ENCODE measurements around the gene NTMT1.
A peak's percentile ranks its signal among the peaks of the same experiment; 100 is the strongest.
"Not testable (repeated sequence)": the region's sequence is repeated elsewhere in the genome, so short reads cannot be mapped to it uniquely, and the experiment has no call there.

Gene NTMT1

DNA sequence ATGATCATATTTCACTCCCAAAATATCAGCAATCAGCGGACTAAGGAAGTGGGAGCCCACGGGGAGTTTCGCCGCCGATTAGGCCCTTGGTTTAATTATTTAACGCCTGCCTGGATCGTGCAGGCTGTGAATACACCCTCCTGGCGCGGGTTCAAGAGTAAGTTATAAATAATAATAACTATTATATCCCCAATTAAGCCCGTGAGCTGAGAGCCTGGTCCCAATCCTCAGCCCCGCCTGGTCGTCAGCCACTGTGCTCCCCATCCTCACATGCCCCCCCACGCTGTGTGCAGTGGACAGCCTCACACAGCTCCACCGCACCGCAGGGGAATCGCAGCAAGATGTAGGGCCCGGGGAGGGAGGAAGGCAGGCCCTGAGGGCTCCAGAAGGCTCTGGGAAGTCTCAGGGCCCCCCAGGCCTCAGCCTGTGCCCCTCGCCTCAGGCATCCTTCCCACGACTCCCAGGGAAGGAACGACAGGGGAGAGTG is 28.6 kb downstream of the NTMT1 start:
- no peak for DNase-seq (ENCODE audit: low spot score)

DNA sequence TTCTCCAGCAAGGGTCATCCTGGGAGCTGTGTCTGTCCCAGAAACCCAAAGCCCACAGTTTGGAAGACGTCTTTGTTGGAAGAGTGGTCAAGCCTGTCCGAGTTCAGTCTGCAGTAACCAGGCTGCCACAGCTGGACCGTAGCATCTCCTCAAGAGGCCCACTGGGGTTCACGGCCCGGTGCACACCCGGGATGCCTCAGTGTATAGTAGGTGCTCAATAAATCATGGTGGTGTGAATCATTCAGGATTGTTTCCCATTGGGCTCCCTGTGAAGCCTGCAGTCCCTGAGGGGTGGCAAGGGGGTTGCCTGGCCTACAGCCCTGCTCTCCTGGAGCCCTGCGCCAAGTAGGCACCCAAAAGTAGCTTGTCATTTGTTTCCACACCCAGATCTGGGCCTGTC is 29.2 kb downstream of the NTMT1 start:
- peak; percentile 37 for DNase-seq (ENCODE audit: low spot score)

DNA sequence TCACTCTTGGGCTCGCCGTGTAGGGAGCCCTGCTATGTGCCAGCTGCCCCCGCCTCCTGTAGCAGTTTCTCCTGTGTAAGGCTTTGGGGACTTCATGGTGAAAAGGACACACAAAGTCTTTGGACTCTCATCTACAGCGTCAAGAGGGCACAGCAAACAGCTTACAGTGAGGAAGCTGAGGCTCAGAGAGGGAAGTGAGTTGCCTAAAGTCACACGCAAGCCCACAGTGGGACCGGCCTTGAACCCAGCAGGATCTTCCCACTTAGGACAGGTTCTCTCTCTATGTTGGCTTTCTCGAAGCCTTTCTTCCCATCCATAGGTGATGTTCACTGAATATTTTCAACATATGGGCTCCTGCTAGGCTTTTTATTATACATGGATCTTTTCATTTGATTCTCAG is 29.7 kb downstream of the NTMT1 start:
- no peak for DNase-seq (ENCODE audit: low spot score)

DNA sequence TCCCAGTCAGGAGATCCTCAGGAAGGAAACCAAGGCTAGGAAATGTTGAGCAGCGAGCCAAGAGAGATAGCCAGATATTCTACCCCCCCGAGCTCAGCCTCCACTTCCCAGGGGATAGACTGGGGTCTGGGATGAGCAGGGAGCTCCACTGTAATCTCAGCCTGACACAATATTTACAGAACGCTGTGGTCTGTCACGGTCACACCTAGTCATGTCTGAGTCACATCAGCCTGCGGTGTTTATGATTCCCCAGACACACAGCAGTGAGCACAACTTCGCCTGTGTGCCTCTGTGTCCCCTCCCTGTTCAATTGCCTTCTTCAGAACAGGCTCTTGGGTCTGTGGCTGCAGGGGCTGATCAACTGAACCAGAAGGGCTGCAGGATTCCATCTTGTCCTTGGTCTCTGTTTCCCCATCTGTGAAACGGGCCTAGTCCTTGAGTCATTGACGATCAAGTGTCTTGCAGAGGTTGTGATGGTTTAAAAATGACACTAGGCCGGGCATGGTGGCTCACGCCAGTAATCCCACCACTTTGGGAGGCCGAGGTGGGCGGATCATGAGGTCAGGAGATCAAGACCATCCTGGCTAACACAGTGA is 30.9 kb downstream of the NTMT1 start:
- peak; percentile 83 for DNase-seq (ENCODE audit: low spot score)

DNA sequence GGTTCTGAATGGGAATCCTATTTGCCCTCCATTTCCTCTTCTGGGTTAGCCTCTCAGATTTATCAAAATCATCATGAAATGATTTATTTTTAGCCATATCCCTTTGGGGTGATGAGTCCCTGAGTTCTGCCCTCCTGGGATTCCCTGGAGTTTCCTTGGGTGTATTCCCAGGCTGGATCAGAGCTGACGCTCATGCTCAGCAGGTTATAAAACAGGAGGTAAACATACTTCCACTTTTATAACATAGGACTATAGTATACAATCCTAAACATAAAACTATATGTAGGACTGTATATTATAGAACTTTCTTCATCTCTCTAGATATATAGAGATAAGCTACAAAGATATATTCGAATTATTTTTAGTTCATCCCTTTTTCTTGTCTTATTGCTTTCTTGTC is 35.1 kb downstream of the NTMT1 start:
- no peak for DNase-seq (ENCODE audit: low spot score)

DNA sequence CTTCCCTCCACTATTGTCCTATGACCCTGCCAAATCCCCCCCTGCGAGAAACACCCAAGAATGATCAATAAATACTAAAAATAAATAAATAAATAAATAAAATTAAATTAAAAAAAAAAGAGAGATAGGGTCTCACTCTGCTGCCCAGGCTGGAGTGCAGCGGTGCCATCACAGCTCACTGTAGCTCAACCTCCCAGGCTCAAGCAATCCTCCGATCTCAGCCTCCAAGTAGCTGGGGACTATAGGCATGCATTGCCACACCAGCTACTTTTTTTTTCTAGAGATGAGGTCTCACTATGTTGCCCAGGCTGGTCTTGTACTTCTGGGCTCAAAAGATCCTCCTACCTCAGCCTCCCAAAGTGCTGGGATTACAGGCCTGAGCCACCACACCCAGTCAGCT is 36.3 kb downstream of the NTMT1 start:
- DNase-seq (ENCODE audit: low spot score), result not testable (repeated sequence)

DNA sequence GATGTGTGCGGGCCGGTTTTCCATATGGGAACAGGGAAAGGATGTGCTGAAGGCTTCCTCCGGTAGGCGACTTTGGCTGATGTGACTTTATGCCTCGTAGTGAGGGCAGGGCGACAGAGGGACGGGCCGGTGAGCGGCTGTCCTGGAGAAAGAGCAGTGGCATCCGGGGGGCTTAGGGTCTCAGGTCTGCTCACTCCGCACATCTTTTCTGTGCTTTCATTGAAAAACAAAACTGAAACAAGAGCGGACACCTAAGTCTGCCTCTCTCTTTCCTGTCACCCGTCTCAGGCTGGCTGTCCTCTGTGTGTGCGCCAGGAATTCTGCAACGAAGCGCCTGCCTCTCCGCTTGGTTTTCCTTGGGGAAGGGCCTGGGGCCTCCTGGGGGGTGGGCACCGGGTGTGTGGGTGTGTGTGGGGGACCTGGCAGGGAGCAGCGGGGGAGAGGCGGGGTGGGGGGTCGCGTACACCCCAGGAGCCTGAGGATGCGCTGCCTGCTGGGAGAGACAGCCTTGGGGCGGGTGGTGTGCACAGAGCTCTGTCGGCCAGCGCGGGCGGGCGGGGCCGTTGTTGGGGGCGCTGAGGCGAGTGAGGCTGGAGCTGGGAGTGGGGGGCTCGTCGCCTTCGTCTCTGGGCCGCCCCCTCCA is 38.9 kb downstream of the NTMT1 start:
- no peak for DNase-seq (ENCODE audit: low spot score)

DNA sequence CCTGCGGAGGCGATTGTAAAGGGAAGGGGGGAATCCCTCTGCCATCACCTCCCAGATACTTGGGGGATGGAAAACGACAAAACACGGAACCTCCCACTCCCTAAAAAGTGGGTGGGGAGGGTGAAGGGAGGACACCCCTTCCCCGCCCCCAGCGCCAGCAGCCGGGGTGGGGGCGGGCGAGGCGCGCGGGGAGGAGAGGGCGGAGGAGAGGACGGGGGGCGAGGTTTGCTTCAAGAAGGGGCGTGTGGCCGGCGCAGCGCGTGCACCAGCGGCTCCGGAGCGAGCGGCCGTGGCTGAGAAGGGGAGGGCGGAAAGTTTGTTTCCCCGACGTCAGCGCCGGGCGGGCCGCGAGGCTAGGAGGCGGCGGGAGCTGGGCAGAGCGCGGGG is 39.4 kb downstream of the NTMT1 start, which contains the start of gene PRRX2:
Gene PRRX2, plus strand, starts transcription at position 259 of the 387 bp plus-strand sequence. CDS start 221 bp downstream, outside the sequence.
- DNase-seq (ENCODE audit: low spot score), result no peak

DNA sequence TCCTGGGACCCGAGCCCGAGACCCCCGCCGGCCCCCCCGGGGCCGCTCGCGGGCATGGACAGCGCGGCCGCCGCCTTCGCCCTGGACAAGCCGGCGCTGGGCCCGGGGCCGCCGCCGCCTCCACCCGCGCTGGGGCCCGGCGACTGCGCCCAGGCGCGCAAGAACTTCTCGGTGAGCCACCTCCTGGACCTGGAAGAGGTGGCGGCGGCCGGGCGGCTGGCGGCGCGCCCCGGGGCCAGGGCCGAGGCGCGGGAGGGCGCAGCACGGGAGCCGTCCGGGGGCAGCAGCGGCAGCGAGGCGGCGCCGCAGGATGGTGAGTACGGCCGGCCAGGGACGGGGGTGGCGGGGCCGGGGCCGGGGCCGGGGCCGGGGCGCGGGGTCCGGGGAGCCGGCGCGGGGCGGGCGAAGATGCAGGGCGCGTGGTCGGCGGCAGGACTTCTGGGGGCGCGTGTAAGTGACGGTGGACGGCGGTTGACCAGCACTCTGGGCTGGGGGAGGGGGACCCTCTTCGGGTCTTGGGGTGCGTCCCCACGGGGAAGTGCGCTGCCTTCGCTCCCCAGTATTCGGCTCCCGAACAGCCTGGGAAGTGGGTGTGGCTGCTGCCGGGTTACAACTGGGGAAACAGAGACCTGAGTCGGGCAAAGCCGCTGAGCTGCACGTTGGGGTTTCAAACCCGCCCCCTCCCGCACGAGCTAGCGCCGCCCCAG is 40.0 kb downstream of the NTMT1 start:
- DNase-seq (ENCODE audit: low spot score), result no peak

DNA sequence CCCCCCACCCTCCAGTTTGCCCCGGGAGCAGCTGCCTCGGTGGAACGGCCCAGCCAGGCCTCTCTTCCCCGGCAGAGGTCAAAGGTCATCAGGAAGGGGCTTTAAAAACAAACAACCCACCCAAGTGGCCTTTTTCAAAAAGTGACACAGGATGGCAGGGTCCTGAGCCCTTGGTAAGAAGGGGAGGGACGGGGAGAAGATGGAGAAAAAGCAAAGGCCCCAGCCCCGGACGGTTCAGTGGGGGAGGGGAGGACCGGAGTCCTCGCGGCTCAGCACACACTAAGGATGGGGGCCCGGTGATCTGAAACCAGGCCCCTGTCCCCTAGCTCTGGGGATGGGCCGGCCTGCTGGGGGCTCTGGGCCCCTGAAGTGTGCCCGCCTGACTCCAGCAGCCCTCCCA is 40.6 kb downstream of the NTMT1 start:
- no peak for DNase-seq (ENCODE audit: low spot score)

DNA sequence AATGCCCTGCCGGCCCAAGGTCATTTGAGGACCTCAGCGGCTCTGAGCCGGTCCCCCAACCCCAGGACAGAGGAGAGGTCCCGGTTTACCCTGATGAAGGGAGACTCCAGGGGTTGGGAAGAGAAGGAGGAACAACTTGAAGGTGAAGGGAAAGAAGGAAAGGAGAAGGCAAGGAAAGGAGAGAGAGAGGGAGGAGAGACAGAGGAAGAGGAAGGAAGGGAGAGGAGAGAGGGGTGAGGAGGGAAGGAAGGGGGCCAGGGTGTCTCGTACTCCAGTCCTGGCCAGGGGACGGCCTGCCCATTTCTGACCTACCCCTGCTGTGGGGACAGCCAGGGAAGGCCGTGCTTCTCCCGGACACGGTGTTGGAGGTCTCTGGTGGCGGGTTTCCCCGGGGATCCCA is 41.4 kb downstream of the NTMT1 start:
- DNase-seq (ENCODE audit: low spot score), result no peak

DNA sequence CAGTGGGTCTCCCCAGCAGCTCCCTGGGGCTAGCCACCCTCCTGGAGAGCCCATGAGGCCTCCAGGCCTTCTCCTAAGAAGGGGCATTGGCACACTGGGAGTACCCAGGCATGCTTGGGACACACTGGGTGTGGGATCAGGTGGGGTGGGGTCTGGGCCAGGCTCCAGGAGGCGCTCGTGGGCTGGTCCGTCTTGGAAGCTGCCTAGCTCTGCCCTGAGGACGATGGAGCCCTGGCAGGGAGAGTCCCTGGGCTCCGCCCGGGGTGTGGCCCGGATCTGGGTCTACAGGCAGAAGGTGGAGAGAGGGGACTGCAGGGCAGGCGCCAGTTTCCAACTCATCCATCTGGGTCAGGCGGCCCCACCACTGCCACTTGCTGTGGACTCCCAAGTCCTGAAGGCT is 41.9 kb downstream of the NTMT1 start:
- no peak for DNase-seq (ENCODE audit: low spot score)

DNA sequence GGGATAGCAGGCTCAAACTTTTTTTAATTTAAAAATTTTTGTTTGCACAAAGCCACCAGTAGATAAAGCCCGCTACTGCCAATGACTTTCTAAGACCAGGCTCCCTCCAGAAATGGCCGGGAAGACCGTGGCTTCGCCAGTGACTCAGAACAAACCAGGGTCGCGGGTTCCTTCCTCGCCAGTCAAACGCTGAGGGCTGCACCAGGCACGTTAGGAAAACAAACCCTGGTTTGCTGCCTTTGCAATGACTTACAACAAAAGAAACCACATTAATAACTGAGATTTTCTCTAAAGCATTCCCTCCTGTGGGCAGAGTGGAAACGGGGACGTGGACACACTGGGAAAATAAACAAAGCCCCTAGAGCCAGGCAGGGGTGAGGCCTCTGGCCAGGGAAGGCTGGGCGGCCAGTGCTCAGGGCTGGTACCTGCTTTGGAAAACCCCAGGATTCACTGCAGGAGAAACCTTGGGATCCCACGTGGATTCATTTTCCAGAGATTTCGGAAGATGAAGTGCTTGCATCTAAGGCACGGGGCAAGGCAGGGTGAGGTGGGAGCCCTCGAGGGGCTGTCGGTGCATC is 43.3 kb downstream of the NTMT1 start:
- DNase-seq (ENCODE audit: low spot score), result peak; percentile 17

DNA sequence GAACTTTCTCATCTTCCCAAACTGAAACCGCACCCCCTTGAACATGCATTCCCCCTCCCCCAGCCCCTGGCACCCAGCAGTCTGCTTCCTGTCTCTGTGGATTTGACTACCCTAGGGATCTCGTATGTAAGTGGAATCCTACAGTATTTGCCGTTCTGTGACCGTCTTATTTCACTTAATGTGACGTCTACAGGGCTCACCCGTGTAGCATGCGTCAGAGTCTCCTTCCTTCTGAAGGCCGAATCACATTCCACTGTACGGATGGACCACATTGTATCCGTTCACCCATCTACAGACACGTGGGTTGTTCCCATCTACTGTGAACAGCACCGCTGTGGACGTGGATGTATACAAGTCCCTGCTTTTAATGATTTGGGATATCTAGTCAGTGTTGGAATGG is 44.0 kb downstream of the NTMT1 start:
- no peak for DNase-seq (ENCODE audit: low spot score)

DNA sequence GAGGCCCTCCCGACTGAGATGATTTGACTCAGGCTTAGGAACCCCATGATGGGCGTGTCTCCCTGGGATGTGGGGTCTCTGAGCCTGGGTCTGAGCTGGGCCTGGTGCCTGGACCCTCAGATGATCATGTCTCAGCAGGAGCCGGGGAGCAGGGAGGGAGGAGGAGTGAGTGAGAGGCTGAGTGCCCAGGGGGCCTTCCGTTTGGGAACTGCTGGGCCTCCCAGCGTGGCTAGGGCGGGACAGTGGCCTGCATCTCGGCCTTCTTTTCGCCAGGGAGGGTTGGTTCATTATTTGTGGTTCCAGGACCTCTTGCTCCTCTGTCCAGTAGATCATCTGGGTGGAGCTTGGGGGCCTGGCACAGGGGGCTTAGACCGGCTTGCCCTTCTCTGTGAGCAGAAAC is 45.1 kb downstream of the NTMT1 start:
- DNase-seq (ENCODE audit: low spot score), result no peak

DNA sequence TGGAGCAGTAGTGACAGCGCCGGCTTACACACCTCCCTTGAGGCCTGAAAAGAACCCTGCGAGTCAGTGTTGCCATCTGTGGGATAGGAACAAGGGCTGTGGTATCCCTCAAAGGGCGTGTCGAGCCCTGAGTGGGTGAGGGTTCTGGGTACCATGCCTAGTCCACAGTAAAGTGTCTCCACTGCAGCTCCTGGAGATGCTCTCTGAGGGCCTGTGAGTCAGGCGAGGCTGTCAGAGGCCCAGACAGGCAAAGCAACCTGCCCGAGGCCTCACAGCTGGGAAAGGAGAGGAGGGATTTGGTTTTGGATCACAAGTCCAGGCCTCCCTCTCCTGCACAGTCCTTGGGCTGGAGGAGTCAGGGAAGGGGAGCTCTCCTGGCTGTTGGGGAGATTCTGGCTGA is 45.6 kb downstream of the NTMT1 start:
- no peak for DNase-seq (ENCODE audit: low spot score)

DNA sequence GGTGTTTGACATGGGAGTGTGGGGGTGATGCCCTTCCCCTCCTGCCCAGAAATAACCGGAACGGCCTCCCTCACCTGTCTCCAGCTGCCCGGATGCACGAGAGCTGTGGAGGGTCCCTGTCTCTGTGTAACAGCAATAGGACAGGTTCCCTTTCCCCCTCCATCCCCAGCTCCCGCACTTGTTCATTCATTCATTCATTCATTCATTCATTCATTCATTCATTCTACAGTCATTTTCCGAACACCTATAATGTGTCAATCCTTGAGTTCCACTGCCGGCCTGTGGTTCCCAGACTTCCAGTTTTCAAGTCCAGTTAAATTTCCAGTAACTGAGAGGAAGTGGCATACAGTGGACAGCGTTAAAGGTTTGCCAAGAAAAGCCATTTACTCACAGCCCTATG is 46.7 kb downstream of the NTMT1 start:
- no peak for DNase-seq (ENCODE audit: low spot score)

DNA sequence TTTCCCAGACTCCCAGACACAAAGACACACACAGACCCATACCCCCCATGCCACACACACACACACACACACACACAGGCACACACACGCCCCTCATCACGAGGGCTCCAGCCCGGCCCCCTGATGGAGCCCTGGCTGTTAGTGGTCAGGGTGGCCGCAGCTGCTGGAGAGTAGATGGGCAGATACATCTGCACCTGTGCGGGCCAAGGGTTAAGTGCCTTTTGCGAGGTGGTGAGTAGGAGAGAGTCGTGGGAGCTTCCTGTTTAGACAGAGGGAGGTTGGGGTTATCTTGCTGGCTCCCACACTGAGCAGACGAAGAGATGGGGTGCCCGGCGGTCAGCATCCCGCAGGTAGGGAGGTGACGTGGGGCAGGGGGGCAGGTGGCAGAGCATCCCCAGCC is 47.6 kb downstream of the NTMT1 start:
- DNase-seq (ENCODE audit: low spot score), result no peak

DNA sequence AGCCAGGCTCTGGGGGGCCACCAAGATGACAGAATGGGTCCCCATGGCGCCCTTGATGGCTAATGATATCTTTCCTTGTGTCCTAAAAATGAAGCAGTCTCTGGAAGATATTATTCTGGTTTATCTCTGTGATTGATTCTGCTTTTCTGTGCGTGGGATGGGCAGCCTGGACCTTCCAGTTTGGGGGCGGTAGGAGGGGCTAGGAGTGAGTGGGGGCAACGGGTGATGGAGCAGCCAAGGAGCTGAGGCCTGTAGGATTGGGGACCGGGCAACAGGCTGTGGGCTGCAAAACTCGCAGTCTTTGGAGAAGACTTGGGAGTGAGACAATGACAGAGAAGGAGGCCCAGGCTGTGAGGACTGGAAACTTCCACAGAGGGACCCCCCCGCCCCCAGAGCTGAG is 48.3 kb downstream of the NTMT1 start:
- DNase-seq (ENCODE audit: low spot score), result no peak

DNA sequence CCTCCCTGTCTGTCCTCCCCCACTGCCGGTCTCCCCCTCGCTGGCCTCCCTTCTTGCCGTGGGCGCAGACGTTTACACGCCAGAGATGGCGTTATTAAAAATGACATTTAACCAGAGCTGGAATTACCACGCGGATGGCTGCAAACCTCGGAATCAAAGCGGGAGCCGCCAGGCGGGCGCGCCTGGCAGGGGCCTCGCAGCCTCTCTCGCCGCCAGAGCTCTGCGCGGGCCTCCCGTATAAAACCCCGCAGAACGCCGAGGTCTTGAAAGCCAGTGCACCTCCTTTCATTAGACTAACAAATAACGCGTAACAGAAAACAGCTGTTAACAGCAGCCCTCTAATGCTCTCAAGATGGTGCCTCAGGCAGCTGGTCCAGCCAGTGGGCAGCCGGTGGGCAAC is 49.7 kb downstream of the NTMT1 start:
- DNase-seq (ENCODE audit: low spot score), result no peak

DNA sequence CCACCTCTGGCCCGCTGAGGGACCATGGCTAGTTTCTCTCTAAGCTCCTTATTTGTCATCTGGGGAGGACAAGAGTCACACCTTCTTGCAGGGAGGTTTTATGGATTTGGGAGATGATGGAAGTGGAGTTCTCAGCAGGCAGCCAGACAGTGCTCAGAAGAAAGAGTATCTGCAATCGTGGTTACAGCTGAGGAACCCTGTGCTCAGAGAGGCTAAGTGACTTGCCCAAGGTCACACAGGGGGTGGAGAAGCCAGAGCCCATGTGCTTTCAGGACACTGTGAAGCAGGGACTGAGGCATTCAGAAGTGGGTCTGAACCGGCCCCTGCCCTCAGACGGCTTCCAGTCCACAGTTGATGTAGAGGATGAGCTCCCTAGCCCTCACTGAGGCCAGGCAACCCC is 50.3 kb downstream of the NTMT1 start:
- DNase-seq (ENCODE audit: low spot score), result no peak

DNA sequence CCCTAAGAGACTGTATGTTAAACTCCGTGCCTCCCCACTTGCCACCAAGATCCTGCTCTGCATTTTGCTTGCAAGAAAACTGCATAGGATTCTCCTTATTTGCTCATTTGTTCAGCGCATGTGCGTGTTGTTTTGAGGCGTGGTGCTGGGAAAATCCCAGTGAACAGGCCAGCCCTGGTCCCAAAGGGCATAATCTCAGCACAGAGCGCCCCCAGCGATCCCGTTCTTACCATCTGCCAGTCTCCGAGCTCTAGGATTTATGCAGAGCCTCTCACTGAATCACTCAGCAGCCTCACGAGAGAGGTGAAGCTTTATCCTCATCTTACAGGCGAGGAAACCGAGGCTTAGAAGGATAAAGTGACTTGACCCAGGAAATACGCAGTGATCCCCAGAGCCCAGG is 51.0 kb downstream of the NTMT1 start:
- DNase-seq (ENCODE audit: low spot score), result no peak

DNA sequence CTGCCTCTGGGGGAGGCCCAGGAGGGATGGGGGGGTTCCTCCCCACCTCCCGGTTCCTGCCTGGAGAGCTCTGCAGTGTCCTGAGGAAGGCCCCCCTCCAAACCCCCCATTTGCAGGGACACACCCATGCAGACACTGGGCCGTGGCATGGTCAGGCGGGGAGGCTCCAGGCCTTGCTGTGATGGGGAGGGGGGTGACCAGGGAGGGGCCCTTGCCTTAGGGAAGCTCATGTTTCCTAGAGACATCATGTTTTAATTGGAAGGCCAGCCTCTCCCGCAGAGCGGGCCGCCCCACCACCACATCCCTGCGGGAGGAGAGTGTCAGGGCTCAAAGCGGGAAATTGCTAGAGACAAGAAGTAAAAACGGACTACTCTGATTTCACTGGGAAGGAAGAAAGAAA is 51.5 kb downstream of the NTMT1 start:
- DNase-seq (ENCODE audit: low spot score), result no peak

Data from kidney tubule cell (primary cell).